GM18909 (cell line): ENCODE results near the gene TOR1A.

Source experiments
- ATAC-seq: cut with Tn5 transposase; IDR thresholded peaks from one replicate; pipeline ENCODE4 v1.9.1; 2021; ENCODE audit warnings: mild to moderate bottlenecking; ENCODE audit not compliant: unreplicated experiment, poor library complexity

TOR1A gene

GRCh38 chr9:129823935-129824601 is at the start of gene TOR1A:
Gene TOR1A, minus strand, starts transcription at chr9:129824136. Its CDS starts 51 bp downstream, at chr9:129824085.
- peak; percentile 80 for ATAC-seq

- ATAC-seq = no peak
These were observed 47.1 kb upstream of the TOR1A start for GRCh38 chr9:129871046-129871445.

GRCh38 chr9:129869585-129870501 is 45.9 kb upstream of the TOR1A start:
- no peak for ATAC-seq

GRCh38 chr9:129868872-129869486 is 45.0 kb upstream of the TOR1A start:
- ATAC-seq = no peak

GRCh38 chr9:129868023-129868871 is 44.3 kb upstream of the TOR1A start:
- no peak for ATAC-seq

GRCh38 chr9:129867136-129868022 is 43.4 kb upstream of the TOR1A start:
- ATAC-seq = no peak

GRCh38 chr9:129866394-129867135 is 42.6 kb upstream of the TOR1A start:
- ATAC-seq = no peak

- no peak for ATAC-seq
These were observed 41.9 kb upstream of the TOR1A start for GRCh38 chr9:129865668-129866320.

GRCh38 chr9:129864991-129865647 is 41.2 kb upstream of the TOR1A start:
- no peak for ATAC-seq

- ATAC-seq = no peak
These were observed 39.2 kb upstream of the TOR1A start for GRCh38 chr9:129863059-129863690.

- ATAC-seq = no peak
These were observed 37.5 kb upstream of the TOR1A start for GRCh38 chr9:129861447-129861827.

- ATAC-seq = no peak
These were observed 36.9 kb upstream of the TOR1A start for GRCh38 chr9:129860653-129861446.

GRCh38 chr9:129858167-129858962 is 34.4 kb upstream of the TOR1A start:
- ATAC-seq = no peak

GRCh38 chr9:129857207-129857606 is 33.3 kb upstream of the TOR1A start:
- ATAC-seq = no peak

GRCh38 chr9:129854588-129855110 is 30.7 kb upstream of the TOR1A start:
- no peak for ATAC-seq
